Astrocyte of the cerebellum (primary cell): ENCODE measurements around the gene PRICKLE2.

Source experiments
- DNase-seq: peaks from one replicate; pipeline ENCODE4 v3.0.0-alpha.2; 2011; ENCODE audit warnings: low read depth
- H3K4me3 ChIP-seq: 2 replicates; pipeline ENCODE4 v1.5.1; 2011; ENCODE audit warnings: mild to moderate bottlenecking, low read depth, low read length, moderate library complexity
- in situ Hi-C: cut with HindIII; loops from 2 replicates; pipeline ENCODE4 v1.10.0; 2017; ENCODE audit warnings: low sequenced_read_pairs
- TF ChIP-seq, protein P1 (sequence below): IDR thresholded peaks from 2 replicates; pipeline ENCODE4 v1.5.1; 2012; ENCODE audit warnings: low read length, low read depth, moderate library complexity, mild to moderate bottlenecking; ENCODE audit errors: missing control alignments

The PRICKLE2 gene

DNA sequence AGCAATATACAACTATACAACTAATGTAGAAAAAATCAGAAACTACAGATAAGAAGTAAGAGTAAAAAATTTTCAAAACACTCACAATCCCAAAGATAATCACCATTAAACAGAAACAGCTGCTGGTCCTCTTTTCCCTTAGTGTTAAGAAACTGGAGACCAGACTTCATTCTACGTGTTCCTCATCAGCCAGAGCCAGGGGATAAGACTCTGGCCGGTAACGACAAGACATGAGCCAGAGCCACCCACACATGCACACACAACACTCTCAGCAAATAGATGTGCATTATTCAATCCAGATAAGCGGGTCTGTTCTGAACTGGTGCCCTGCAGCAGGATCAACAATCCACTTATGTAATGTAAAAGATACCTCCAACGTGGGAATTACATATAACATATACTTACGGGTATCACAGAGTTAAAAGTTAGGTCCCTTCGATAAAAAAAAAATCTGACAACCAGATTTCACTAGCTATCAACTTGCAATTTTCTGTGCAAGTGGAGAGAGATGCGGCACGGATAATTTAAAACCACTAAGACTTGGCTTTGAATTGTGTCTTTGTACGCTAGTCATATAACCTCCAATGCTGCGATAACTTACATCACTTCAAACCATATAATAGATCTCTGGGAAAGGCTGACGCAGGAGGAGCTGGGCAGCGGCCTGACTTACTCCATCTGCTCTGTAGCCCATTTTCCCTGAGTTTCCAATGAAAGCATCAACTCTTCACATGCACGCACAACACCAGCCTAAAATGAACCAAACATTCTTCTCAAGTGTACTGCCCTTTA lies 17.8 kb downstream of the PRICKLE2 start:
- TF ChIP-seq, protein P1, sequence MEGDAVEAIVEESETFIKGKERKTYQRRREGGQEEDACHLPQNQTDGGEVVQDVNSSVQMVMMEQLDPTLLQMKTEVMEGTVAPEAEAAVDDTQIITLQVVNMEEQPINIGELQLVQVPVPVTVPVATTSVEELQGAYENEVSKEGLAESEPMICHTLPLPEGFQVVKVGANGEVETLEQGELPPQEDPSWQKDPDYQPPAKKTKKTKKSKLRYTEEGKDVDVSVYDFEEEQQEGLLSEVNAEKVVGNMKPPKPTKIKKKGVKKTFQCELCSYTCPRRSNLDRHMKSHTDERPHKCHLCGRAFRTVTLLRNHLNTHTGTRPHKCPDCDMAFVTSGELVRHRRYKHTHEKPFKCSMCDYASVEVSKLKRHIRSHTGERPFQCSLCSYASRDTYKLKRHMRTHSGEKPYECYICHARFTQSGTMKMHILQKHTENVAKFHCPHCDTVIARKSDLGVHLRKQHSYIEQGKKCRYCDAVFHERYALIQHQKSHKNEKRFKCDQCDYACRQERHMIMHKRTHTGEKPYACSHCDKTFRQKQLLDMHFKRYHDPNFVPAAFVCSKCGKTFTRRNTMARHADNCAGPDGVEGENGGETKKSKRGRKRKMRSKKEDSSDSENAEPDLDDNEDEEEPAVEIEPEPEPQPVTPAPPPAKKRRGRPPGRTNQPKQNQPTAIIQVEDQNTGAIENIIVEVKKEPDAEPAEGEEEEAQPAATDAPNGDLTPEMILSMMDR = no peak
- in situ Hi-C loops = no loop called here
- no peak overlapping the region for H3K4me3 ChIP-seq
- DNase-seq = no peak

DNA sequence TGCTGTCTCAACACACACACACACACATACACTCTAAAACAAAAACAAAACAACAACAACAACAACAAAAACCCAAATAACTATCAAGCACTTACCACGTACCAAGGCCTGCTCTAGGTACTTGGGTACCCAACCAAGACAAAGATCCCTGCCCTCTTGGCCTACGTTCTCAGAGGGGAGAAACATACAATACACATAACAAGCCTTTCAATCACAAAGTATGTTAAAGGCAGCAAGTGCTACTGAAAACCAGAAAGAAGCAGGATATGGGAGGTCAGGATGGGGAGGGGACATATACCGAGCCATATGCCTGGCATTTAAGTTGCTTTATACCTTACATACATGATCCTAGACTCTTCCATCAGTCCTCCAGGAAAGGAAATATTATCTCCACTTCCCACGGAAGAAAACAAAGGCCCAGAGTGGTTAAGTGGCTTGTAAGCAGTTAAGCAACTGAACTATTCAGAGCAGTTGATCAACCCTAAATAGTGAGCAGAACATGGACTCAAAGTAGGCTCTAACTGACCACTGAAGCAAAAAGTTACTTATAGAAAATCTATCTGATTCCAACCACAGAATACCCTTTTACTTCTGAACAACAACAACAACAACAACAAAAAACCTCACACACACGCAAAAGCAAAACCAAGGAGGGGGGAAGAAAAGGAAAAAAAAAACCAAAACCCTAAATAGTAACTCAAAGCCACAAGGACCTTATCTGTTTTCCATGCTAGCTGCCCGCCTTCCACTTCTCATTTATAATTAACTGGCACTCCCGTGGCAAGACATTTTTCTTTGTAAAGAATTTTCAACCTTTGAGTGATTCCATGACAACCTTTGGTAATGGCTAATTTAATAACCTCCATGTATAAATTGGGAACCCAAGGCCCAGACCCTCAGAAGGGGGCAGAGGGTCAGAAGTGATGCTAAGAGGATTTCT lies 21.0 kb downstream of the PRICKLE2 start:
- TF ChIP-seq, protein P1 = no peak
- no peak for DNase-seq
- H3K4me3 ChIP-seq = no peak overlapping the region
- in situ Hi-C loops = no loop called here

DNA sequence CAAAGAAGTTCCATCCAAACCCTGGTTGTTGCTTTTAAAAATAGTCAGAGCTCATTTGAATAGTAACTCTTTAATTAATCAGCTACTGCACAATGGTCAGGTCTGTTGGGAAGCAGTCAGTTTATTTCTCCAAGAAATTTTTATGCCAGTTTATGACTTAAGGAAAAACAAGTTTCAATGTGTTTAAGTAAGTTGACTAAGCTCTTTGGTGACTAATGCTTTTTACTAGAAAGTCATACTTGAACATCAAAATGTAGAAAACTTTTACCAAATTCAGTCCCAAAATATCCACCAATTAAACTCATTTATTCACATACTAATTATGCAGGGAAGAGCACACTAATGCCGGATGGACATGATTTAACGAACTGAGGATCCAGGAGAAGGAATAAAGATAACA lies 22.1 kb downstream of the PRICKLE2 start:
- TF ChIP-seq, protein P1 = no peak
- in situ Hi-C loops = no loop called here
- no peak overlapping the region for H3K4me3 ChIP-seq
- no peak for DNase-seq

DNA sequence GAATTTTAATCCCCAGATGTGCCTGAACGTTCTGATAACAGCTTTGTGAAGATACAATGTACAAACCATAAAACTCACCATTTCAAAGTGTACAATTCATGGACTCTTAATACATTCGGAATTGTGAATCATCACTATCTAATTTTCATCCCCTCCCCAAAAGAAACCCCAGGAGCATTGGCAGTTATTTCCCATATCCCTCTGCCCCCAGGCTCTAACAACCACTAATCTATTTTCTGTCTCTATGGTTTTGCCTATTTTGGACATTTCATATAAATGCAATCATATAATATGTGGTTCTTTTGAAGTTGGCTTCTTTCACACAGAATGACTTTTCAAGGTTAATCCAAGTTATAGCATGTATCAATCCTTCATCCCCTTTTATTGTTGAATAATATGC lies 25.3 kb downstream of the PRICKLE2 start:
- TF ChIP-seq, protein P1 = no peak
- in situ Hi-C loops = no loop called here
- H3K4me3 ChIP-seq = no peak overlapping the region
- DNase-seq = no peak

DNA sequence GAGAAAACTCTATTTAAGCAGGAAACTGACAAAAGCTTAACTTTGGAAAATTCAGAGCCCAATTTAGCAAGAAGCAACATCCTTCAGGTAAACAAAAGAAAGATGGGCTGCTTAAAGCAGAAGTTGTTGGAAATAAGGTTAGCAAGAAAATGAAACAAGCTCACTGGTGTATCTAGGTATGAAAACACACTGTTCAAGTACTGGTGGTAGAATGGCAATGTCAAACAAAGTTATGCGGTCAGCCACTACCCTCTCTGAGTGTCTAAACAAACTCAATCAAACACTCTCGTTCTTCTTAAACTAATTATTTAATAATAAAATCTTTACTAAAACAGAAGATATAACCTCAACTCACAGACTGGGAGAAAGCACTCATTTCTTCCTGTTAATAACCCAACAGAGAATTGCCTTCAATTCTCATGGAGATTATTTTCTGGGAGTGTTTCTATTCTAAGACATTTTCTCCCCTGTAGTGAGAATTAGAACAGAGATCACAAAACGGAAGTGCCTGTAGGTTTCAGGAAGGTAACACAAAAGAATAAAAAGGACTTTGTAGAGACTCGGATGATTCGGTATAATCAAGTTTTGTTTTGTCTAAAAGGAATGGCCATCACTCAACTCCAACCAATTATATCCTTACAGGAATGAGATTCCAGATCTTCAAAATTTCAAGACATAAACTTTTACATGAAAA lies 28.9 kb downstream of the PRICKLE2 start:
- in situ Hi-C loops = no loop called here
- H3K4me3 ChIP-seq = no peak overlapping the region
- DNase-seq = no peak
- TF ChIP-seq, protein P1 = no peak

DNA sequence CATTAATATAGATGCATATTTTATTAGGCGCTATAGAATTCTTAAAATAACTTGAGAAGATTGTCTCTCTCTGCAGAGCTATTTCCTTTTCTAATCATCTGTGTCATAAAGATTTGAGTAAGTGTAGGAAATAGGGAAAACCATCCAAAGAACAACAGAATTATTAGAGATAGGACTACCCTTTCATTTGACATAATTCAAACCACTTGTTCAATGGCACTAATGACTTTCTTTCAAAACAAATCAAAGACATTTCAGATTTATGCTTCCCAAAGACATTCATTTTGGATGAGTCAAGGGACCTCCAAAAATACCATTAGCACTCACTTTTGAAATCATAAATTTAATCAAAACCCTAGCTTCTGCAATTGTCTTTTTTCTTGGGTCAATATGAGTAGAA lies 29.5 kb downstream of the PRICKLE2 start:
- DNase-seq = no peak
- TF ChIP-seq, protein P1 = no peak

More for the DNA sequence above, 29.5 kb downstream of the PRICKLE2 start:
- no peak overlapping the region for H3K4me3 ChIP-seq
- in situ Hi-C loops = no loop called here
